ENCODE results near the gene PRKCE.
"Not testable (repeated sequence)": the region's sequence is repeated elsewhere in the genome, so short reads cannot be mapped to it uniquely, and the experiment has no call there.

PRKCE gene

DNA sequence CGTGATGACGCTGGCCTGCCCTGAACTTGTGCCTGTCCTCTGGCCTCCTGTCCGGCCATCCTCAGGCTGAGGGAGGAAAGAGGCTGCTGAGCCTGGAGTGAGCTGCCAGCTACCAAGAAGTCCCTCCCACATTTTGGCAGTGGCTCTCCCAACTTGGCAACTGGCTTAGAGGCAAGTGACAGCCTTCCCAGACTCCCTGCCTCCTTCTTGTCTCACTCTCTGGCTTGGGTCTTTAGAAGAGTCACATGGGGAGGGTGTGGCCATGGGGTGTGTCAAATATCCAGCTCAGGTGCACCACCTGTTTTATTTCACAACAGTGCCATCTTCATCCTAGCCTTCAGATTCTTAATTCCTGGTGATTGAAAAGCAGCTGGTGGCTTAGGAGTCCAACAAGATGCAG is 222.9 kb downstream of the PRKCE start:
- no peak for DNase-seq

DNA sequence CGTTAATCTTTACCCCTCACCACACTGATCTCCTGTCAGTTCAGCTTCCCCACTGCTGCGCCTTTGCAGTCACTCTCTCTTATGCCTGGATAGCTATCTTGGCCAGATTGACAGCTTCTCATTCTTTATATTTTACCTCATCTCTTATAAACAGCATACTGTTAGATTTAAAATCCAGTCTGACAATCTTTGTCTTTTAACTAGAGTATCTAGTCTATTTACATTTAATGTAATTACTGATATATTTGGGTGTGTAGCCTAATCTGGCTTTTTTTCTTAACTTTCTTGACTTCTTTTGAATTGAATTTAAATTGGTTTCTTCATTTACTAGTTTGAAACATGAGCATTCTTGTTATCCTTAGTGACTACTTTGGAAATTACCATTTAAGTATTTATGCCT is 225.1 kb downstream of the PRKCE start:
- no peak for DNase-seq

DNA sequence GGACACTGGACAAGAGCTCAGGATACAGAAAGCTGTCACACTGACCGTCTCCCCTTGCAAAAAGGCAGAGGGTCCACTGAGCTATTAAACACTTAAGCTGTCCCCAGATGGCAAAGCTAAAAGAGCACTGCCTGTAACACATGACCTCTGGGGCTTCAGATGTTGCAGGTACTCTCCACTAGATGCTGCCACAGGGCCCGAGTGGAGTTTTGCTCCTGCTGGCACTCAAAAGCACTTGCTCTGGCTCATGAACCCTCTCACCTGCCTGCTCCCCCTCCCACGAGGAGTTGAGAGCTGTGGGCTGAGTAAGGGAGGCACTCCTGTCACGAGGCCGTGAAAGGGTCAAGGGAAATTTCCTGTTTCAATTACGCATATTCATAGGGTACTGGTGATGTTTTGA is 227.9 kb downstream of the PRKCE start:
- no peak for DNase-seq

DNA sequence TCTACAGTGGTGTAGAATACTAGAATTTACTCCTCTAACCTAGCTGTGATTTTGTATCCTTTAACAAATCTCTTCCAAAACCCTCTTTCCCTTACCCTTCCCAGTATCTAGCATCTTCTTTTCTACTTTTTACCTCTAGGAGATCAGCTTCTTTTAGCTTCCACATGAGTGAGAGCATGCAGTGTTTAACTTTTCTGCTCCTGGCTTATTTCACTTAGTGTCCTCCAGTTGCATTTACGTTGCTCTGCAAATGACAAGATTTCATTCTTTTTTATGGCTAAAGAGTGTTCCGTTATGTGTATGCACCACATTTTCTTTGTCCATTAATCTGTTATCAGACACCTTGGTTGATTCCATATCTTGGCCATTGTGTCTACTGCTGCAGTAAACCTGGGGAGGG is 228.5 kb downstream of the PRKCE start:
- no peak for DNase-seq

DNA sequence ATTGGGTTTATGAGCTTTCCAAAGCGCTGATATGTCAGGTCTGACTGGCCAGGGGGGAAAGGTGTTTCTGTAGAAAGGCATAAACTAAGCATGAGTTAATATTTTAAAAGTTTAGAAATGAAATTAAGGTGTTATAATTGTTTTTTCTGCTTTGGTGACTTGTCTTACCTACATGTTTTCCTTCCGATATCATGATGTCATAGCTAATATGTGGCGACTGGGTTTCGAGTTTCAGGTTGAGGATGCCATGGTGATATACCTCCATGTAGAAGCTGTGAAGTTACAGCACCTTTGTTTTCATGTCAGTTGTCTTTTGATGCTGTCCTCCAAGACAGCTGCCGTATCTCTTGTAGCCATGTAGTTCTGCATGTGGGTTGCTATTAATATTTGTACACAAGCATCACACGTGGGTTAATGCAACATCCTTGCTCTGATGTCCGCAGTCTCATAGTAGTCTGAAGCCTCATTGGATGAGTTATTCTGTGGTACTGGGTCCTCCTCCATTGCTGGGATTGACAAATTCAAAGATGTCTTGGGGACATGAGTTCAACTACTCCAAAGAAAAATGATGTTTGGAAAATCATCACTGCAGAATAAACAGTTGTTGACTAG is 230.6 kb downstream of the PRKCE start:
- DNase-seq = no peak

DNA sequence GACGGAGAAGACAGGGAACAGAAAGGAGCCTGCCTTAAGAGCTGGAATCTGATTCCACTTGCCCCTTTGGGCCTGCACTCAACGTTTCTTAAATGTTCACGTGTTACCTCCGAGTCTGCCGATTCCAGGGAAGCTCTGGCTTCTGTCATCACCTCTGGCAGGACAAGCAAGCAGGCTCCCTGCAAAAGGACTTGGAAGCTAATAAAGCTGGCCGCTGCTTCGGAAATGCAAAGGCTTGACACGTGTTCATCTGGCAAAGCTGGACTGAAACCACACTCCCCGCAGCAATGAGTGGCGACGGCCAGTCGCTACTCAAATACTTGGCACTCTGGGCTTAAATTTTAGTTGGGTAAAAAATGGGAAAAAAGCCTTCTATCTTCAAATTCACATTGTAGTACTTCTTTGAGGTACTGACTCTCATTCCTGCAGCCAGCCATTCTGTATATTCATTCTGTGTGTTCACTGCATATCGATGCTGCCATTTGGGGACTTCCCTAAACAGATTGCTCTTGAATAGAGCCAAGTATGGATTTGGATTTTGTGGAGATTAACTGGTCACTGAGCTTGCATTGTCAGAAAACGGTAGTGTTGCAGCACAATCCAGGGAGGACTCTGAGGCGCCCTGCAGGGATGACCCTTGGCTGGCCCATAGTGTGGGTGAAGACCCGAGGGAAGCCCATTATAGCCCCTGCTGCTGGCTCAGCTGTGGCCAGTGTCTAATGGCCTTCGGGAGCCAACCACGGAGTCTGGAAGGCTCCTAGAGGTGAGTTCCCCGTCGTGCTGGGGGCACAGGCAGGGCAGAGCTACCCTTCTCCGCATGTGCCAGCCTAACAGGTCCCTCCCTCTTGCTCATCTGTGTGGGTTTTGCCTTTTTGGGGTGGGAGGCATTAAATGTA is 231.5 kb downstream of the PRKCE start:
- DNase-seq = no peak

DNA sequence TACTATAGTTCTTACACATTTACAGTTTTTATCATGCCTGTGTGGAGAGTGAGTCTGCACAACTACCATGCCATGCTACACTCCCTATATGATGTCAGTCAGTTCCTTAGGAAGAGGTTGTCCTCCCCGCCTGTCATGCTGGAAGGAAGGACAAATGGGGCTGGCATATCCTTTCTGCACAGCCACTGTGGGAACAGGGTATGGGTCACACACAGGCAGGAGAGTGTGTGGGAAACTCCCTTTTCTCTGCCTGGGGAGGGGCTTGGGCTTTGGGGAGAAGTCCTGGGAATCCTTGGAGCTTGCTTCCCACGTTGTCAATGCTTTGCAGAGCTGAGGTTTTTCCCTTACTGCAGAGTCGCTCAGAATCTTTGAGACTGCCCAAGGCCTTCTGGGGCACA is 232.1 kb downstream of the PRKCE start:
- DNase-seq = no peak

DNA sequence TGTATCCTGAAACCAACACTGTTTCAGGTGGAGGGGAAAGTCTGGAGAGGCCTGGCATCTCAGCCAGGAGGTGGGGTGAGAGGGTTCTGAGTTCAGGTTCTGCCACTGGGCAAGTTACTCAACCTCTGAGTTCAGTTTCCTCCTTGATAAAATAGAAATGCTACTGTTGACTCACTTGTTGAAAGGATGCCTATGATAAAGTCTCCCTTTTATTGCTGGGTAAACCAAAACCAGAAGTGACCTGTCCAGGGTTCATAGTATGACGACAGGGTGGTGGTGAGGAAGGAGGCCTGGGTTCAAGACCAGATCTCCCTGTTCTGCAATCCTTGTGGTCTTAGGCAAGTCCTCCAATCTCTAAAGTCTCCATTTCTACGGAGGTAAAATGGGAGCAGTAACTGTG is 232.7 kb downstream of the PRKCE start:
- DNase-seq = no peak

DNA sequence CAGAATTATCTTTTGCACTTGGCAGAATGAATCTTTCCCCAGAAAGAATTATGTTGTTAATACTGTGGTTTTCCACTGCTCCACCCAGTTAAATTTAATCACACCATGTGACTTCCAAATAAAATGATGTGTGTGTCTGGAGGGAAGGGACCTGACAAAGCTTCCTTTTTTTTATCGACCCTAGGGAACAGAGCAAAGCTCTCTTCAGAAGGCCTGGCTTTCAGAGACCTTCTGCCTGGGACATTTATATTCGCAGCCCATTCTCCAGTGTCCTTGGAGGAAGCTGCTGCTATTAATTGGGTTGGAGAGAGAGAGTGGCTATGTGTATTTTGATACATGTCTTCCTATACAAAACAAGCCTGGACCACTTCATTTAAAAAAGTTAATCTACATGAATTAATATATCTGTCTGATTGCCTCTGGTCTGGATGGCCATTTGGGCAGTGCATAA is 233.7 kb downstream of the PRKCE start:
- no peak for DNase-seq

DNA sequence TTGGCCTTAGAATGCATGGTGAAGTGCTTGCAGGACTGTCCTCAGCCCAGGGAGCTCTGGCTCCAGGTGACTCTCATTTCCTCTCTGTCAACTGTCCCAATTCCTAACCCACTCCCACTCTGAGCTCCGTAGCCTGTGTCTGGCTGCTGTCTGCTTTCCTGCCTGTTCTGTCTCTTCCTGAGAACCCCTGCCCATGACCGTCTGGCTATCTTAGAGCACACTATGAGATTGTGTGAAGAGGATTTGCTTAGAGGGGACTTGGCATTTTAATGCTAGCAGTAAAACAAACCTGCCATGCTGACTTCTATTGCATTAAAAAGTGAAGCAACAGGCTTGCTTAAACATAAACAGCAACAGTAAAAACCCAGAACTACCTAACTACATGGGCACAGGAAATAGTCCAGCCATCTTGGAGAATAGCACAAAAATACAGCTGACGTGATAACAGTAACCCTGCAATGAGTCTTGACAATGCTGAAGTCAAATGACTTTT is 234.7 kb downstream of the PRKCE start:
- DNase-seq = no peak

DNA sequence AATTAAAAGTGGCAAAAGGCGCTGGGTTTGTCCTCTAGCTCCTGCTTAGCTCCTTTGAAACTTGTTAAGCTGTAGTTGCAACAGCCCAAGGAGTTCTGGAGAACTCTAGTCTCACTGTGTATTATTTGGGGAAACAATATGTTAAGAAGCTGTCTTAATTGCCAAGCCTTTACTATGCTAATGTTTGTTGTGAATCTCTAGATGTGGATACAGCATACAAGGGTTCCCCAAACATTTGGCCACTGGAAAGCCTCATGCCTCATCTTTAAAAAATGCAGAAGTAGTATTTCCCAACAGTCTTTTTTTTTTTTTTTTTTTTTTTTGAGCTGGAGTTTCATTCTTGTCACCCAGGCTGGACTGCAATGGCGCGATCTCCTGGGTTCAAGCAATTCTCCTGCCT is 236.7 kb downstream of the PRKCE start:
- no peak for DNase-seq

DNA sequence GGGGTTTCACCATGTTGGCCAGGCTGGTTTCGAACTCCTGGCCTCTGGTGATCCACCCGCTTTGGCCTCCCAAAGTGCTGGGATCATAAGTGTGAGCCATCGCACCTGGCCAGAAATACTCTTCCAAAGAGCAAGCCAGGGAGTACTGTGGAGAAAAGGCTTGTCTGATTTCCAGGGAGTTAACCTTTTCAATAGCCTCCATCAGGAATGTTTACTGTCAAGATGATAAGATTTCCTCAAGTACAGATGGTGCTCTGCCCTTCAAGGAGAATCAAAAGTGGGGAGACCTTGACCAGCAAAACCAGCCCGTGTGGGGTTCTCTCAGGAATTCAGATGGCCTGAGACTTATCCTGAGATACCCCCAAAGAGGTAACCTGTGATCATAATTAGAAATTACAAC is 237.2 kb downstream of the PRKCE start:
- no peak for DNase-seq

DNA sequence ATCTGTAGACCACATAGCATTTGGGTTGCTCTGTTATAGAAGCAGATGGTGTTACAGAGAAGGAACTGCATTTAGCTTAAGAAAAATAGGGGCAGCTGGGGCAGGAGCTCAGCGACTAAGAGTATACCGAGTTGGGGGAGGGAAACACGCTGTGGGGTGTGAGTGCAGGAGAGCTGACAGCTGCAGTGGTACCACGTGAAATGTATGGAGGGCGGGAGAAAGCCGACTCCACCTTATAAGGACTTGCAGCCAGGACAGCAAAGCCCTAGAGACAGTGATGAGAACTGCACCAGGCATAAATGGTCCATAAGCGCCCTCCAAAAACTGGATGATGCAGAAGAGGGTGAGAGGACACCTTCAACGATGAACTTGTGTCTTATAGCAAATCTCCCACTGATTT is 237.6 kb downstream of the PRKCE start:
- peak; percentile 12 to 20 for DNase-seq

DNA sequence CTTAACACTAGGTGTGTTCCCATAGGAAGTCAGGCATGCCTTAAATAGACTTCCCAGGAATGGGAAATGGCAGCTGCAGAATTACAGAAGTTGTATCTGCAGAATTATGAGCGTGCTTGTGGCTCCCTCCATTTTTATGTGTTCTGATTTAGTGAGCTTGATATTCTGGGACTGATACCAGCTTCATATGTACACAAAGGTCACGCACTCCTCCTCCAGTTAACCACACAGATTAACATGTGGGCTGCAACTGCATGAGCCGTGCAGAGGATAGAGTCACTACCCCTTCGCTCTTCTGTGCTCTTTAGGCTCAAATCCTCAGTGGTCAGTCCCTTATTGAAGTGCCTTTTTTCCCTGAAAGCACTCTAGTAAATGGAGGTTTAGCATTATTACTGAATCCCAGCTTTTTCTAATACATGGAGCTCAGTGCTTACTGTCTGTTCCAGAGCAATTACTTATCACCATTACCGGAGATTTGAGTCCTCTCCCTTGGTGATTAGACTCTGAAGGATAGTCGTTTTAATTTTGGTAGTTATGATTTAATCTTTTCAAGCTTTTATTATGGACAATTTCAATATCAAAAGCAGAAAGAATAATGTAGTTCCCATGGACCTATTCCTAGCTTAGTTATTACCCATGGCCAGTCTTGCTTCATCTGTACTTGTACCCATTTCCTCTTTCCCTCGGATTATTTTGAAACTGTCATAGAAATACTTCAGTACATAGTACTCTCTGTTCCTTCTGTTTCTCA is 238.3 kb downstream of the PRKCE start:
- DNase-seq = no peak

DNA sequence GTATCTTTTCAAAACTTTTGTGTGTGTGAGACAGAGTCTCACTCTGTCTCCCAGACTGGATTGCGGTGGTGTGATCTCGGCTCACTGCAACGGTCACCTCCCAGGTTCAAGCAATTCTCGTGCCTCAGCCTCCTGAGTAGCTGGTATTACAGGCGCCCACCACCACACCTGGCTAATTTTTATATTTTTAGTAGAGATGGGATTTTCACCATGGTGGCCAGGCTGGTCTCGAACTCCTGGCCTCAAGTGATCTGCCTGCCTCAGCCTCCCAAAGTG is 238.8 kb downstream of the PRKCE start:
- DNase-seq = not testable (repeated sequence)

DNA sequence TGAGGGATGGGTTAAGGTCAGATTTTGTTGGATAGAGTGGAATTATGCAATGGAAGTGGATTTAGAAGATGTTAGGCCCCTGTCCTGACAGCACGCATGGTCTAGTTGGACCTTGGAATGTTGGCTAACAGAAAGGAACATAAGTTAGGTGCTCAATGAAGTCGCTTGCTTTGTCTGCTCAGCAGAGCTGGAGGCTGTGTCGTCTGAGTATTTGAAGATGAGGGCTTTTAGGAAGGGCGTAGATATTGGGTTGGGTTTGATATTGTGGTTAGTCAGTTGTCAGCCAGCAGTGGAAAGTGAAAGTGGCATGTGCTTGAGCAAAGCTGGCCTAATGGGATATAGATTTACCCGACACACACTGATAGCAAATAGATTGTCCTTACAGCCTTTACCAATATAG is 239.3 kb downstream of the PRKCE start:
- no peak for DNase-seq

DNA sequence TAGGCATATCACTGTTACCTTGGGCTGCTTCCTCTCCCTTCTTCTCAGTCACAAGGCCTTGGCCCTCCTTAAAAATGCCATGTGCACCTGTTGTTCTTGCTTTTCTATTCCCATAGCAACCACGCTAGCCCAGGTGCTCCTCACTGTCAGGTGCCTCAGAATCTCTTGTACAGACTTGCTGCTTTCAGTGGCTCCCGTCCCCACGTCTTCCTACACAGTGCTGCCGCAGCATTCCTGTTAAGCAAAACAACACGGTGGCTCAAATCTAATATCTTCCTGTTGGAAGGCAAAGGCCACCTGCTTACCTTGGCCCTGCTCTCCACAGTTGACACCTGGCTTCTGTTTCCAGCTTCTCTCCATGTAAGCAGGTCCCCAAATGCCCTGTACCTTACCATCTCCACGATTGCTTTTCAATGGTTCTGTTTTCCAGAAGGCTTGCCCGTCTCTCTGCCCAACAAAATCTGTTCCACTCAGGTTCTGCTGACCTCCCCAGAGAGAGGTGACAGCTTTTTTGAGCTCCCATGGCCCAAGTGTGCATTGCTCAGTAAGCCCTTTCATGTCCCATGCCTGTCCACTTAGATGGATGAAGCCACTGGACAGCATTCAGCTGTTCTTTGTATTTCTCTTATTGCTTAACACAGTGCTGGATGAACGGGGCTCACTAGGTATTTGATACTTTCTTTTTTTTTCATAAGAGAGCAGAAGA is 240.4 kb downstream of the PRKCE start:
- DNase-seq = no peak

DNA sequence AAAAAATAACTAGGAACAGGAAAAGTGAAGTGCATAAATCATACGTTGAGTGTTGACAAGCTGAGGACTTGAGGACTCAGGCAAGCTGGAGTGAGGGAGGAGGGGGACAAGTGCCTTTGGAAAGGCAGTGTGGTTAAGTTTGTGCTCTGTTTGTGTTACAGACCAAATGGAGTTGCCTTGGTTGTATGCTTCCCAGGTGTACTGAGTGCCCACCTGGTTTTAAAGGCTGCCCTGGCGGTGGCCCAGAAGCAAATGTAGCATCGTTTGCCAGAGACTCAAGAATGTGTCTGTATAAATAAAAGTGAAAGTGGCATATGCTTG is 240.9 kb downstream of the PRKCE start:
- no peak for DNase-seq

DNA sequence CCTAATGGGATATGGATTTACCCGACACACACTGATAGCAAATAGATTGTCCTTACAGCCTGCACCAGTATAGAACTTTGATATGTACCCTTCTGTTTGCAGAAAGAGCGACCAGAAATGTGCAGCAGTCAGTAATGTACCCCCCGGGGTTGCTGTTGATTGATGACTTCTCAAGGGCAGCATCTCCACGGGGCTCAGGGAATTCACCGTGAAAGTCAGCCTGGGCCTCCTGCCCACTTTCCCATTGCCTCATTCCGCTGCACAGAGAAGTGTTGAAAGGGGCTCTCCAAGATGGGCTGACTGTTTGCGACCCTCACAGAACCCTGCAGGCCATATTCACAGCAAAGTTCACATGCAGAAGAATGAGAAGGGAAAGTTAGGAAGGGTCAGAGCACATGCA is 241.3 kb downstream of the PRKCE start:
- no peak for DNase-seq

DNA sequence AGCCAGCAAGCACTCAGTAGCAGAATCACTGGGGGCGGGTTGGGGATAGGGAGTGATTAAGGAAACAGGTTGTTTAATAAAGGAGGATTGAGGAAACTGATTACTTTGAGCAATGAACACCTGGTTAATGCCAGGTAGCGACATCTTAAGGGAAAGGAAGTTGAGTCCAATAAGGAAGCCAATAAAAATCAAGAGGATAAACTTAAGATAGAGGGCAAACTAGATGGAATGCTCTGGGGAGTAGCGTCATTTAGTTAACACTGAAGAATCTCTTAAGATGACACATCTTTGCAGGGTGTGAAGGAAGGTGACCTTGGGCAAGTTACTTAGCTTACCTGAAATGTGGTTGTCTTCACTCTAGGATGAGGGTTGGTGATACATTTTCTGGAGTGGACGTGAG is 242.7 kb downstream of the PRKCE start:
- no peak for DNase-seq

DNA sequence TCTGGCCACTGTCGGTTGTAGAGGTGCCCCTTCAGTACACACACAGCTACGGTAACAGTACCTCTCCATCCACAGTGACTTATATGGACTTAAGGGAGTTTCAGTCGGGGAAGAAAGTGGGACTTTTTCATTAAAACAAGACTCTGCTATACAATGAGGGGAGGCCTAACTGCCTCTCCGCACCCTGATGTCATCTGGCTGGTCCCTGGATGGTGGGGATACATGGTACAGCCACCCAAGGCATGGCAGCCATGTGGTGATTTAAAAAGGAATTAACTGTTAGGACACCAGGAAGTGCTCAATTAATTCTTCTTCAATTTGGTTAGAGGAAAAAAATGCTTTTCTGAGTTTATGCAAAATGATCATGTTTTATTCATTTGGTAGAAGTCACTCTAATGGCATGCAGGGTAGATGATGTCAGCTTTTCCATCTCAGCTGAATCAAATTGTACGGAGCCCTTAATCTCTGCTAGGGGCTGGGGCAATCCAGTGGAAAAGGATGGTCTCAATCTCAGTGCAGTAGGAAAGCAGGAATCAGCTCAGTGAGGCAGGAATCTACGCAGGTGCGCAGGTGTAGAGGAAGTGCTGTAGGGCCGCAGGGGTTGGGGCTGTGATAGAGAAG is 243.9 kb downstream of the PRKCE start:
- no peak for DNase-seq

DNA sequence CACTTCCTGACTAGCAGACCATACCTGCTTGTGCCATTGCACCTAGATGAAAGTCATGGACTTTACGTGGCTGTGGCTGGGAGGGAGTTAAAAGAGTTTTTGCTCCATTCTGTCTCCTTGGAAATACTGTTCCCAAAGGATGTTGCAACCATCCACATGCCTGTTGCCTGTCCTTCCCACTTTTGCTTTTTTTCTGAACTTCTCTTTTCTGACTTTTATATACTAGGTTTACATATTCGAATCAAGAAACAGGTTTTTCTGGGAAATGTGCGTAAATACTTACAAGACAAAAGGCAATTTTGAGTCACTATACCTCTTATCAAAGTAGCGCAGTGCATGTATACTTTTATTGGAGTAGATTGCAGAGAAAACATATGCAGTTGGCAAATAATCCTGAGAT is 244.8 kb downstream of the PRKCE start:
- DNase-seq = no peak

DNA sequence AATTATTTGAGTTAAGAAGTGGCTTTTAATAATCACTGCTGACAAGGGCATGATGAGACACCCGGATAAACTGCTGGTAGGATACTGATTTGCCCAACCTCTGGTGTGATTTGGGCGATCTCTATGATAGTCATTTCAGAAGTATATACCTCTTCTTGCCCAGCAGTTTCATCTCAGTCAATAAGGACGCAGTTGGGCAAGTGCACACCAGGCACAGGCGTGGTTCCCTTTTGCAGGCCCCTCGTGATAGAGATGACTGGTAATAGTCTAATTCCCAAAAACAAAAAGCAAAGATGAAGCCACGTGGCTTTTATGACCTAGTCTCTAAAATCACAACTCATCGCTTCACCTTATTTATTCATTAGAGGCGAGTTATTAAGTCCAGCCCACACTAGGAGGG is 246.4 kb downstream of the PRKCE start:
- no peak for DNase-seq
